Activated naive CD8-positive, alpha-beta T cell treated with anti-CD3 and anti-CD28 coated beads, Interleukin-2, amount 10 ng/mL, durations not matched to agents 7 days and 5 days (primary cell): Measurements from ENCODE around the gene CYP1B1. TPM values are rescaled to one million over a fixed set of nuclear protein-coding genes. Genes with fewer than 3 reads are reported as not detected.
A peak's percentile ranks its signal among the peaks of the same experiment; 100 is the strongest.
"Not testable (repeated sequence)": the region's sequence is repeated elsewhere in the genome, so short reads cannot be mapped to it uniquely, and the experiment has no call there.

Source experiments
- ATAC-seq: fragments of 150-1000 bp; cut with Tn5 transposase; one replicate; pipeline ENCODE4 v1.10.0; 2021; ENCODE audit warnings: low read depth, moderate library complexity
- POLR2A ChIA-PET: fragments of 350-600 bp; sonication (Branson Sonifier 250); formaldehyde crosslinking; loops from one replicate; lab custom pipeline; 2021; ENCODE audit warnings: antibody characterized with exemption; lab: Charles Lee
- DNase-seq: peaks from one replicate; pipeline ENCODE4 v3.0.0; 2021
- H3K27ac Mint-ChIP-seq: one replicate; pipeline ENCODE4 v1.8.0; 2022; ENCODE audit warnings: mild to moderate bottlenecking, mixed read lengths
- H3K27me3 Mint-ChIP-seq: one replicate; pipeline ENCODE4 v1.8.0; 2022; ENCODE audit warnings: mild to moderate bottlenecking, moderate library complexity, mixed read lengths
- H3K36me3 Mint-ChIP-seq: one replicate; pipeline ENCODE4 v1.8.0; 2021; ENCODE audit warnings: mild to moderate bottlenecking, mixed read lengths
- H3K4me1 Mint-ChIP-seq: one replicate; pipeline ENCODE4 v1.8.0; 2021; ENCODE audit warnings: mixed read lengths
- H3K4me3 Mint-ChIP-seq: one replicate; pipeline ENCODE4 v1.8.0; 2022; ENCODE audit warnings: mild to moderate bottlenecking, moderate library complexity, mixed read lengths
- H3K9me3 Mint-ChIP-seq: one replicate; pipeline ENCODE4 v1.8.0; 2021; ENCODE audit warnings: mixed read lengths
- total RNA-seq, 2 experiments: library from RNA; stranded (reverse); gene quantifications; one replicate each; pipeline ENCODE4 v1.2.3, GENCODE V29; 2021

The CYP1B1 gene
- total RNA-seq, 2 experiments from 2014 or later = 8.6 to 9.7 TPM

GRCh38 chr2:38095079-38095995, 19.4 kb upstream of the CYP1B1 start:
- H3K27me3 Mint-ChIP-seq = peaks cover 45% of the 10 kb centered on the region
- ATAC-seq (no peak), DNase-seq (no peak)
- H3K27ac Mint-ChIP-seq = no peak overlapping the region
- peak overlapping the region; percentile 31 for H3K4me3 Mint-ChIP-seq
- H3K4me1 Mint-ChIP-seq = peaks cover 24% of the 10 kb centered on the region
- POLR2A ChIA-PET = interaction anchor here (2.3 kb wide), 1 partner anchor 18 kb away, joined by 11 read pairs; the partner anchor contains the start of gene CYP1B1
- no peaks in the 10 kb centered on the region for H3K36me3 Mint-ChIP-seq
- H3K9me3 Mint-ChIP-seq = no peaks in the 10 kb centered on the region

- POLR2A ChIA-PET = interaction anchor here (1.7 kb wide), 1 partner anchor 16 kb away, joined by 6 read pairs; no protein-coding TSS in a partner anchor
- Mint-ChIP-seq H3K9me3 (no peaks in the 10 kb centered on the region), H3K4me1 (peaks cover 20% of the 10 kb centered on the region), H3K27me3 (peaks cover 32% of the 10 kb centered on the region), H3K36me3 (no peaks in the 10 kb centered on the region), H3K4me3 (no peak overlapping the region), H3K27ac (no peak overlapping the region)
- ATAC-seq = no peak
- DNase-seq = no peak
Observed at GRCh38 chr2:38093527-38094165, 17.7 kb upstream of the CYP1B1 start.

DNA sequence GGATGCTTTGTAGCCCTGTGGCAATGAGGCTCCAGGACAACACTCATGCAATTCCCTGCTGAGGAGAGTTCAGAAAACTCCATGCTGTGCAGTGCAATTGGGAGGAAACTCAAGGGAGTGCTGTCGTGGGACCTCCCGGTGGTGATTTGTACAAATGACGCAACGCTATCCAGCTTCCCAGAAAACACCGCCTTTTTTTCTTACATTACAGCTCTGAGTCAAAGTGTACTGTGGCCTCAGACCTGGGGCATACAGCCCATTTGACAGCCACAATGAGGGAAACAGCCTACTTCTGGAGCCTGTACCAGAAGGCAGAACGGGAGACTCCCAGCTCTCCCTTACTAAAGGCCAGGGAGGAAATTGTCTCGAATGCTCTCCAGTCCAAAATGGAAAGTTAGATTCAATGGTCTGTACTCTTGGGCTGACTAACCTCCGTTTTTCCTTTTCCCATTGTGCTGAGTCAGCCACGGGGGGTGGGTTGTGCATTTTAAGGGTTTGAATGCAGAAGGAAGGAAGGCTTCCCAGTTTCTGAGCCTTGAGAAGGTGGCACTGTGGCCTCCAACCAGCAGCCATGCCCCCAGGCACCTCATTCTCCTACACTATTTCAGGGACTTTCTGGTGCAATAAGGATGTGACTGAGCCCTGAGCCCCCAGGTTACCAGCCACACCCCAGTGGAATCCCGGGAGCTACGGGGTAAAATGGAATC, 16.4 kb upstream of the CYP1B1 start:
- Mint-ChIP-seq H3K9me3 (no peaks in the 10 kb centered on the region), H3K27me3 (peaks cover 30% of the 10 kb centered on the region), H3K4me3 (no peak overlapping the region), H3K4me1 (peaks cover 17% of the 10 kb centered on the region), H3K36me3 (peaks cover 2% of the 10 kb centered on the region), H3K27ac (no peak overlapping the region)
- DNase-seq (no peak), ATAC-seq (no peak)
- POLR2A ChIA-PET = interaction anchor here (1.7 kb wide), 1 partner anchor 14 kb away, joined by 6 read pairs; no protein-coding TSS in a partner anchor

GRCh38 chr2:38091760-38092159, 15.8 kb upstream of the CYP1B1 start:
- H3K36me3 Mint-ChIP-seq = peaks cover 2% of the 10 kb centered on the region

GRCh38 chr2:38090928-38091327, 15.0 kb upstream of the CYP1B1 start:
- H3K4me3 Mint-ChIP-seq = no peak overlapping the region
- DNase-seq (no peak), ATAC-seq (no peak)
- H3K27me3 Mint-ChIP-seq = peaks cover 34% of the 10 kb centered on the region
- H3K36me3 Mint-ChIP-seq = peaks cover 2% of the 10 kb centered on the region
- no peaks in the 10 kb centered on the region for H3K9me3 Mint-ChIP-seq
- POLR2A ChIA-PET = no interaction called here
- H3K4me1 Mint-ChIP-seq = peaks cover 6% of the 10 kb centered on the region
- no peak overlapping the region for H3K27ac Mint-ChIP-seq

More at GRCh38 chr2:38091760-38092159, 15.8 kb upstream of the CYP1B1 start:
- no peak for ATAC-seq
- H3K4me1 Mint-ChIP-seq = peaks cover 14% of the 10 kb centered on the region
- H3K4me3 Mint-ChIP-seq = no peak overlapping the region
- no peaks in the 10 kb centered on the region for H3K9me3 Mint-ChIP-seq
- H3K27me3 Mint-ChIP-seq = peaks cover 31% of the 10 kb centered on the region
- no peak overlapping the region for H3K27ac Mint-ChIP-seq
- POLR2A ChIA-PET = interaction anchor here (1.7 kb wide), 1 partner anchor 14 kb away, joined by 6 read pairs; no protein-coding TSS in a partner anchor
- DNase-seq = no peak

DNA sequence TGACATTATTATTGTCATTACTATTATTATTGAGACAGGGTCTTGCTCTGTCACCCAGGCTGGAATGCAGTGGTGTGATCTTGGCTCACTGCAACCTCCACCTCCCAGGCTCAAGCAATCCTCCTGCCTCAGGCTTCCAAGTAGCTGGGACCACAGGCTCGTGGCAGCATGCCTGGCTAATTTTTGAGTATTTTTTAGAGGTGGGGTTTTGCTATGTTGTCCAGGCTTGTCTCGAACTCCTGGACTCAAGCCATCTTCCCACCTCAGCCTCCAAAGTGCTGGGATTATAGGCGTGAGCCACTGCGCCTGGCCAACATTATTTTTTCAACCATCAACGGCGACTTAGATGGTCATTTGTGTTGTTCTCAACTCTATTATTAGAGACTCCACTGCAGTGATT, 14.3 kb upstream of the CYP1B1 start:
- DNase-seq, H3K4me3 Mint-ChIP-seq, H3K27ac Mint-ChIP-seq, H3K4me1 Mint-ChIP-seq, H3K9me3 Mint-ChIP-seq, POLR2A ChIA-PET, ATAC-seq, H3K36me3 Mint-ChIP-seq: not testable (repeated sequence)
- H3K27me3 Mint-ChIP-seq = peaks cover 38% of the 10 kb centered on the region

- H3K36me3 Mint-ChIP-seq, H3K9me3 Mint-ChIP-seq, ATAC-seq, DNase-seq, H3K4me3 Mint-ChIP-seq, POLR2A ChIA-PET, H3K4me1 Mint-ChIP-seq, H3K27ac Mint-ChIP-seq: not testable (repeated sequence)
- peaks cover 35% of the 10 kb centered on the region for H3K27me3 Mint-ChIP-seq
Observed at GRCh38 chr2:38085998-38086698, 10.2 kb upstream of the CYP1B1 start.

DNA sequence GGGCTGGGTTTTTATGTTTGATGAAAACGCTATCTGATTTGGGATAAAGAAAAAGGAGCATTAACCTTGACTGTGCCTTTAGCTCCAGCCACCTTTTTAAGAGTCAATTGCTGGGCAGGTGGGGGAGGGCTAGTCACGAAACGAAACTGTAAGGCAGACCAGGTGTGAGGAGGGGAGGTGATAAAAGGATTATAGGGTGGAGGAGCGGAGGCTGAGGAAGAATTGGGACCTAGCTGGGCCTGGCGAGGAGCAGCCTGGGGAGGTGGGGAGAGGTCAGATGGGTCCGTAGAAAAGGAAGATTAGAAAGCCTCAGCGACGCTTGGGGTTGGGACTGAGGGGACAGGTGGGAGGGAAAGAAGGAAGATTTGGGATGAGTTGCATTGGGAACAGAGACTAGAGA, 8.6 kb upstream of the CYP1B1 start:
- H3K4me3 Mint-ChIP-seq, POLR2A ChIA-PET, ATAC-seq, H3K36me3 Mint-ChIP-seq, H3K4me1 Mint-ChIP-seq, DNase-seq, H3K27ac Mint-ChIP-seq, H3K9me3 Mint-ChIP-seq: not testable (repeated sequence)
- H3K27me3 Mint-ChIP-seq = peaks cover 42% of the 10 kb centered on the region

DNA sequence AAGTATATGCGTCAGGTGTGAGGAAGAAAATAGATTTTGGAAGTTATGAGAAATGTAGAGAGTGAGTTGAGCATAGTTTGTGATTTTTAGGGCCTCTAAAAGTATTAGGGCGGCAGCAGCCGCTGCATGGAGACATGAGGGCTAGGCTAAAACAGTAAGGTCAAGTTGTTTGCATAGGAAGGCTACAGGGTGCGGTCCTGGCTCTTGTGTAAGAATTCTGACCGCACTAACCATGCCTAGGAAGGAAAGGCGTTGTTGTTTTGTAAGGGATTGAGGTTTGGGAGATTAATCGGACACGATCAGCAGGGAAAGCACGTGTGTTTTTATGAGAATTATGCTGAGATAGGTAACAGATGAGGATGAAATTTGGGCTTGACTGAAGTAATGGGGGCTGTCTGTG, 6.8 kb upstream of the CYP1B1 start:
- H3K9me3 Mint-ChIP-seq, POLR2A ChIA-PET, H3K4me1 Mint-ChIP-seq, H3K36me3 Mint-ChIP-seq, H3K27ac Mint-ChIP-seq, H3K4me3 Mint-ChIP-seq, DNase-seq, ATAC-seq: not testable (repeated sequence)
- H3K27me3 Mint-ChIP-seq = peaks cover 38% of the 10 kb centered on the region

DNA sequence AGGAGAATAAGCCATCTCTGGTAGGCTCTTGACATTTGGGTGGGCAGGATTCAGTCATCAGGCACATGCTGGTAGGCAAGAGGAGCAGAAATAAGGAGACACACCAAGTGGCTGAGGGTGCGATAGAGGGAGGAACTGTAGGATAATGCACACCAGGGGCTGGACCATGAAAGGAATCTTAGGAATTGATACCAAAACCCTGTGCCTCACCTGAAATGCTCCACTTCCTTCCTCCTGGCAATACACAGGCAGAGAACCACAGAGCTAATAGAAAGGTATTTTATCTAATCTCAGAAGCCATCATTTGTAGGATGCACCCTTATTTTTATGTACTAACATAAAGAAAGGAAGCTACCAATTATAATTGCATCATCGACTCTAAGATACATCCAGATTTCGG, 4.4 kb upstream of the CYP1B1 start:
- peaks cover 17% of the 10 kb centered on the region for H3K4me1 Mint-ChIP-seq
- POLR2A ChIA-PET = no interaction called here
- DNase-seq (no peak), ATAC-seq (no peak)
- no peak overlapping the region for H3K27ac Mint-ChIP-seq
- peaks cover 33% of the 10 kb centered on the region for H3K27me3 Mint-ChIP-seq
- peaks cover 1% of the 10 kb centered on the region for H3K36me3 Mint-ChIP-seq
- no peak overlapping the region for H3K4me3 Mint-ChIP-seq
- no peaks in the 10 kb centered on the region for H3K9me3 Mint-ChIP-seq

- ATAC-seq (no peak), DNase-seq (no peak)
- Mint-ChIP-seq H3K4me3 (no peak overlapping the region), H3K27ac (no peak overlapping the region), H3K27me3 (peaks cover 30% of the 10 kb centered on the region), H3K9me3 (no peaks in the 10 kb centered on the region), H3K4me1 (peaks cover 17% of the 10 kb centered on the region), H3K36me3 (peaks cover 1% of the 10 kb centered on the region)
- POLR2A ChIA-PET = no interaction called here
Observed at GRCh38 chr2:38079116-38080052, 3.4 kb upstream of the CYP1B1 start.

DNA sequence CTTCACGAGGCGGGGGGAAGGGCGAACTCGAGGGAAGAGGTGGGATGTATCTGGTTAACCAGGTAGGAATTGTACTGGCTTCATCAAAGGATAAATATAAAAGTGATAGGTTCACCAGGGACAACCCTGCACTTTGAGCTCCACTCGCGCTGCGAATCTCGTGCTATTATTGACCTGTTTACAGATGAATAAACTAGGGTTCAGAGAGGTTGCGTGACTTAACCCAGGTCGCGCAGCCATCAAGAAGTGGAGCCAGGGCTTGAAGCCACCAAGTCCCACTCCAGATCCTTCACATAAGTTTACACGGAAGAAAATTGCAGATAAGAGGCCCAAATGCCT, 1.4 kb upstream of the CYP1B1 start:
- Mint-ChIP-seq H3K4me1 (peaks cover 24% of the 10 kb centered on the region), H3K4me3 (peak overlapping the region; percentile 85), H3K36me3 (peaks cover 1% of the 10 kb centered on the region), H3K9me3 (no peaks in the 10 kb centered on the region), H3K27me3 (peaks cover 50% of the 10 kb centered on the region), H3K27ac (peak overlapping the region; percentile 73)
- POLR2A ChIA-PET = interaction anchor here (1.2 to 2.3 kb wide), 2 partner anchors 15 to 18 kb away, joined by 6 to 11 read pairs; no protein-coding TSS in a partner anchor
- no peak for ATAC-seq
- no peak for DNase-seq
